SK-N-SH (cell line): Measurements from ENCODE around the gene ATXN10. TPM values are rescaled to one million over a fixed set of nuclear protein-coding genes. Genes with fewer than 3 reads are reported as not detected.

Experiments used
- CTCF ChIA-PET: fragments of 300-600, 350-600 bp; formaldehyde crosslinking; extraction: SDS; loops from one replicate; lab custom pipeline; 2021; lab: Yijun Ruan, JAX
- POLR2A ChIA-PET: fragments of 350-600 bp; sonication (Branson Sonifier 250); formaldehyde crosslinking; extraction: SDS; loops from one replicate; lab custom pipeline; 2020; ENCODE audit warnings: antibody characterized with exemption, inconsistent platforms; lab: Yijun Ruan, JAX
- DNase-seq: peaks from one replicate; pipeline ENCODE4 v3.0.0; 2012
- H2AFZ ChIP-seq: fragments of 200-600 bp; sonication (generic); 2 replicates; pipeline ENCODE4 v1.8.1; 2016; ENCODE audit warnings: antibody characterized with exemption, mild to moderate bottlenecking, low read depth
- H3F3A ChIP-seq: fragments of 200-600 bp; sonication (generic); replicated peaks from 2 replicates; pipeline ENCODE3; 2016; ENCODE audit warnings: antibody characterized with exemption, mild to moderate bottlenecking; ENCODE audit not compliant: insufficient read depth
- H3K27ac ChIP-seq, 2 experiments: fragments of 200-500 bp in 1 of 2; fragments of 200-600 bp in 1 of 2; sonication (Bioruptor generic) in 1 of 2; sonication (generic), shearing (Covaris generic) in 1 of 2; 2 replicates each; pipeline versions ENCODE4 v1.5.1 to v1.6.1; 2014 to 2016; ENCODE audit warnings: low read depth in 2 of 2, inconsistent platforms in 1 of 2, low read length in 1 of 2, mild to moderate bottlenecking in 1 of 2, mixed read lengths in 1 of 2
- H3K27me3 ChIP-seq: fragments of 200-600 bp; sonication (generic), shearing (Covaris generic); 2 replicates; pipeline ENCODE4 v1.6.1; 2016; ENCODE audit warnings: mixed run types; ENCODE audit not compliant: insufficient read depth
- H3K36me3 ChIP-seq, 2 experiments: fragments of 200-500 bp in 1 of 2; fragments of 200-600 bp in 1 of 2; sonication (Bioruptor generic) in 1 of 2; sonication (generic) in 1 of 2; replicated peaks in 1 of 2; 2 replicates each; pipeline versions ENCODE3 to v1.5.1; 2014 to 2016; ENCODE audit warnings: low read length in 1 of 2, mild to moderate bottlenecking in 1 of 2; ENCODE audit not compliant: insufficient read depth in 2 of 2, control insufficient read depth in 1 of 2
- H3K4me1 ChIP-seq, 2 experiments: fragments of 200-500 bp in 1 of 2; fragments of 200-600 bp in 1 of 2; sonication (Bioruptor generic) in 1 of 2; sonication (generic), shearing (Covaris generic) in 1 of 2; 2 replicates each; pipeline versions ENCODE4 v1.5.1 to v1.6.1; 2014 to 2016; ENCODE audit warnings: low read depth in 1 of 2, low read length in 1 of 2, mixed run types in 1 of 2; ENCODE audit not compliant: insufficient read depth in 2 of 2, control insufficient read depth in 1 of 2
- H3K4me2 ChIP-seq: fragments of 200-600 bp; sonication (generic), shearing (Covaris generic); 2 replicates; pipeline ENCODE4 v1.6.1; 2017; ENCODE audit warnings: mixed run types
- H3K4me3 ChIP-seq, 2 experiments: fragments of 200-500 bp in 1 of 2; fragments of 200-600 bp in 1 of 2; sonication (Bioruptor generic) in 1 of 2; sonication (generic), shearing (Covaris generic) in 1 of 2; 2 replicates each; pipeline versions ENCODE4 v1.5.1 to v1.8.1; 2014 to 2016; ENCODE audit warnings: low read depth in 2 of 2, inconsistent platforms in 1 of 2, low read length in 1 of 2, mild to moderate bottlenecking in 1 of 2, mixed read lengths in 1 of 2, moderate library complexity in 1 of 2
- H3K79me2 ChIP-seq: fragments of 200-600 bp; sonication (generic); 2 replicates; pipeline ENCODE4 v1.8.1; 2017; ENCODE audit warnings: mild to moderate bottlenecking; ENCODE audit not compliant: insufficient read depth
- H3K9ac ChIP-seq: fragments of 200-600 bp; sonication (generic); 2 replicates; pipeline ENCODE4 v1.6.1; 2017; ENCODE audit warnings: mixed run types
- H3K9me2 ChIP-seq: fragments of 200-600 bp; sonication (generic); 2 replicates; pipeline ENCODE4 v1.6.1; 2017; ENCODE audit warnings: mixed run types
- H3K9me3 ChIP-seq: fragments of 200-600 bp; sonication (generic); 2 replicates; pipeline ENCODE4 v1.6.1; 2017; ENCODE audit warnings: mixed run types, mild to moderate bottlenecking, moderate library complexity
- H4K20me1 ChIP-seq: fragments of 200-600 bp; sonication (generic); 2 replicates; pipeline ENCODE4 v1.6.1; 2017; ENCODE audit warnings: mild to moderate bottlenecking, mixed run types; ENCODE audit not compliant: insufficient read depth
- CHD2 ChIP-seq: fragments of 150-350 bp; IDR thresholded peaks from 2 replicates; pipeline ENCODE4 v1.6.1; 2018; ENCODE audit warnings: low read length; ENCODE audit not compliant: partially characterized antibody
- EZH2phosphoT487 ChIP-seq: fragments of 200-600 bp; sonication (generic); IDR thresholded peaks from 2 replicates; pipeline ENCODE4 v1.6.1; 2017; ENCODE audit warnings: low read depth, mixed run types, mild to moderate bottlenecking, antibody characterized with exemption, moderate library complexity, borderline replicate concordance
- FOSL2 ChIP-seq: IDR thresholded peaks from 2 replicates; pipeline ENCODE4 v1.4.0; 2012; ENCODE audit warnings: low read depth, mild to moderate bottlenecking, moderate library complexity, borderline replicate concordance
- GATA2 ChIP-seq: sonication (generic); formaldehyde crosslinking; IDR thresholded peaks from 2 replicates; pipeline ENCODE4 v1.5.0; 2020; ENCODE audit warnings: mild to moderate bottlenecking, missing genetic modification reagents
- IRF3 ChIP-seq: fragments of 150-350 bp; IDR thresholded peaks from 2 replicates; pipeline ENCODE4 v1.6.1; 2016; ENCODE audit warnings: mild to moderate bottlenecking, low read depth, low read length
- MEF2A ChIP-seq: IDR thresholded peaks from 2 replicates; pipeline ENCODE4 v1.4.0; 2012; ENCODE audit warnings: low read depth, borderline replicate concordance
- NFIC ChIP-seq: IDR thresholded peaks from 2 replicates; pipeline ENCODE4 v1.4.0; 2012; ENCODE audit warnings: borderline replicate concordance
- RAD21 ChIP-seq: IDR thresholded peaks from 2 replicates; pipeline ENCODE4 v1.6.1; 2012; ENCODE audit warnings: mild to moderate bottlenecking, low read length
- RCOR1 ChIP-seq: fragments of 150-350 bp; IDR thresholded peaks from 2 replicates; pipeline ENCODE4 v1.6.1; 2017; ENCODE audit warnings: antibody characterized with exemption, low read length
- RFX5 ChIP-seq: IDR thresholded peaks from 2 replicates; pipeline ENCODE4 v1.6.1; 2012; ENCODE audit warnings: mild to moderate bottlenecking, improper control_type of control experiment, low read length
- RXRA ChIP-seq: IDR thresholded peaks from 2 replicates; pipeline ENCODE4 v1.4.0; 2012; ENCODE audit warnings: low read depth, mild to moderate bottlenecking, borderline replicate concordance
- SMC3 ChIP-seq: IDR thresholded peaks from 2 replicates; pipeline ENCODE4 v1.6.1; 2012; ENCODE audit warnings: low read depth, low read length, improper control_type of control experiment
- TAF1 ChIP-seq: IDR thresholded peaks from 2 replicates; pipeline ENCODE4 v1.6.1; 2012; ENCODE audit warnings: low read depth, mild to moderate bottlenecking, low read length, moderate library complexity, borderline replicate concordance
- TEAD4 ChIP-seq: IDR thresholded peaks from 2 replicates; pipeline ENCODE4 v1.4.0; 2012; ENCODE audit warnings: mild to moderate bottlenecking, borderline replicate concordance; ENCODE audit not compliant: insufficient read depth
- USF1 ChIP-seq: IDR thresholded peaks from 2 replicates; pipeline ENCODE4 v1.4.0; 2012; ENCODE audit warnings: low read depth, borderline replicate concordance
- USF2 ChIP-seq: fragments of 150-350 bp; IDR thresholded peaks from 2 replicates; pipeline ENCODE4 v1.6.1; 2017; ENCODE audit warnings: antibody characterized with exemption, low read length, low read depth, borderline replicate concordance
- WGBS: methylation state at CpG from one replicate; pipeline ENCODE4 v1.1.6; 2017; ENCODE audit warnings: low lambda C conversion rate; 5-methylcytosine and 5-hydroxymethylcytosine counted together
- polyA plus RNA-seq, 3 experiments: library from polyadenylated mRNA; depleted of rRNA; stranded (reverse); fragments of >200 nt; gene quantifications; 2 replicates each; pipeline ENCODE4 v1.2.3, GENCODE V29; 2012
- TF ChIP-seq, protein P1 (sequence below): fragments of 200-600 bp; sonication (generic); IDR thresholded peaks from 2 replicates; pipeline ENCODE4 v1.6.1; 2017; ENCODE audit warnings: antibody characterized with exemption, mild to moderate bottlenecking, moderate library complexity
- TF ChIP-seq, protein P2 (sequence below): IDR thresholded peaks from 2 replicates; pipeline ENCODE4; 2012

The ATXN10 gene
- polyA plus RNA-seq, 1 of the 3 experiments (the other 2 are of a cell fraction): 202 TPM

DNA sequence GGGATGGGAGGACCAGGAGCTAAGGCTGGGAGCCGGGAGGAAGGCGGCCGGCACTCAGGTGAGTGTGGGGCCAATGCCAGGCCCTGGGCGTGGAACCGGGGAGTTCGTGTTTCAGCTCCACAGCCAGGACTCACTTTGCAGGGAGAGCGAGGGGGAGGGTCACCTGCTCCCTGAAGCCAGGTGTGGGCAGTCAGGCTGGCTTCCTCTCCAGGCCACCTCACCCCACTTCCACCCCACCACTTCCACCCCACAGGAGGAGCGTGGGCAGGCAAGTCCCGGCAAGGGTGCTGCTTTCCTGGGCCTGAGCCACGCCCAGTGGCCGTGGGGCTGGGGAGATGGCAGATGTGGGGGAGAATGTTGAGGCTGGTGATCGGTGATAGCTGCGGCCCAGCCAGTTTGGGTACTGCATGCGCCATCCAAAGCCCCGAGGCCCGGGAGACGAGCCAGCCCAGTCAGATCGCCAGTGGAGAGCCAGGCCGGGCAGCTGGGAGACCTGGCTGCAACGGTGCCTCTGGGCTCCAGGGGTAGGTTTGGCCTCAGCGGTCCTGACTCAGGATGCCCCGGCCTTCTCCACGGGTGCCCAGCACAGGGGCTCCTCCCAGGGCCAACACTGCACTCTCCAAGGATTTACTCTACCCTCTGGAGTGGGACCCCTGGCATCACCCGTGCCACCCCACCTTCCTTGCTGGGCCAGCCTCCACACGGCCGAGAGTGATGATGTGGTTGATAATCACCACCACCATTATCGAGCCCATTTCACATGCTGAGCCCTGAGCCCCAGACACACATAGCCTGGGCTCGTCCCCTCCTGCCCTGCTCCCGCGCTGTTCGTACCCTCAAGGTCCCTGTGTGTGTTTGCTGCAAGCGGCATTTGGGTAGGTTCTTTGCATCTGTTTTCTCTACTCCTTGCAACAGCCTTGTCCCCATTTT lies 211.5 kb downstream of the ATXN10 start (continued):
- TF ChIP-seq, protein P1, sequence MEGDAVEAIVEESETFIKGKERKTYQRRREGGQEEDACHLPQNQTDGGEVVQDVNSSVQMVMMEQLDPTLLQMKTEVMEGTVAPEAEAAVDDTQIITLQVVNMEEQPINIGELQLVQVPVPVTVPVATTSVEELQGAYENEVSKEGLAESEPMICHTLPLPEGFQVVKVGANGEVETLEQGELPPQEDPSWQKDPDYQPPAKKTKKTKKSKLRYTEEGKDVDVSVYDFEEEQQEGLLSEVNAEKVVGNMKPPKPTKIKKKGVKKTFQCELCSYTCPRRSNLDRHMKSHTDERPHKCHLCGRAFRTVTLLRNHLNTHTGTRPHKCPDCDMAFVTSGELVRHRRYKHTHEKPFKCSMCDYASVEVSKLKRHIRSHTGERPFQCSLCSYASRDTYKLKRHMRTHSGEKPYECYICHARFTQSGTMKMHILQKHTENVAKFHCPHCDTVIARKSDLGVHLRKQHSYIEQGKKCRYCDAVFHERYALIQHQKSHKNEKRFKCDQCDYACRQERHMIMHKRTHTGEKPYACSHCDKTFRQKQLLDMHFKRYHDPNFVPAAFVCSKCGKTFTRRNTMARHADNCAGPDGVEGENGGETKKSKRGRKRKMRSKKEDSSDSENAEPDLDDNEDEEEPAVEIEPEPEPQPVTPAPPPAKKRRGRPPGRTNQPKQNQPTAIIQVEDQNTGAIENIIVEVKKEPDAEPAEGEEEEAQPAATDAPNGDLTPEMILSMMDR: no peak
- TF ChIP-seq RFX5: no peak
- no peak for TF ChIP-seq SMC3
- TF ChIP-seq TAF1: no peak

- H4K20me1 ChIP-seq: no peaks in the 10 kb centered on the region
- no peak overlapping the region for H3K4me3 ChIP-seq
- H3K36me3 ChIP-seq: no peaks in the 10 kb centered on the region
- H2AFZ ChIP-seq: no peak overlapping the region
- H3K27me3 ChIP-seq: no peaks in the 10 kb centered on the region
- H3F3A ChIP-seq: no peaks in the 10 kb centered on the region
- H3K27ac ChIP-seq: no peak overlapping the region
- TF ChIP-seq TEAD4 (no peak), RXRA (no peak), RAD21 (no peak), FOSL2 (no peak), IRF3 (no peak), MEF2A (no peak), USF2 (no peak), SMC3 (no peak), GATA2 (CRISPR knock-in tag) (no peak), CHD2 (no peak), USF1 (no peak), TAF1 (no peak), RCOR1 (no peak), NFIC (no peak), EZH2phosphoT487 (no peak)
- TF ChIP-seq, protein P2, sequence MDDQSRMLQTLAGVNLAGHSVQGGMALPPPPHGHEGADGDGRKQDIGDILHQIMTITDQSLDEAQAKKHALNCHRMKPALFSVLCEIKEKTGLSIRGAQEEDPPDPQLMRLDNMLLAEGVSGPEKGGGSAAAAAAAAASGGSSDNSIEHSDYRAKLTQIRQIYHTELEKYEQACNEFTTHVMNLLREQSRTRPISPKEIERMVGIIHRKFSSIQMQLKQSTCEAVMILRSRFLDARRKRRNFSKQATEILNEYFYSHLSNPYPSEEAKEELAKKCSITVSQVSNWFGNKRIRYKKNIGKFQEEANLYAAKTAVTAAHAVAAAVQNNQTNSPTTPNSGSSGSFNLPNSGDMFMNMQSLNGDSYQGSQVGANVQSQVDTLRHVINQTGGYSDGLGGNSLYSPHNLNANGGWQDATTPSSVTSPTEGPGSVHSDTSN: no peak
- TF ChIP-seq, protein P1: no peak
- H3K79me2 ChIP-seq: no peaks in the 10 kb centered on the region
- no peak for DNase-seq
- ChIA-PET POLR2A (no interaction called here), CTCF (interaction anchor here (1.4 kb wide), 1 partner anchor 15 kb away, joined by 6 read pairs; no protein-coding TSS in a partner anchor)
- peaks cover 0 to 24% of the 10 kb centered on the region in 2 experiments; a peak in 1 of 4 replicates for H3K4me1 ChIP-seq
- no peaks in the 10 kb centered on the region for H3K9me2 ChIP-seq
- WGBS: 89% methylated on average over 5 of the region's 8 CpGs
- H3K9me3 ChIP-seq: no peaks in the 10 kb centered on the region
- H3K4me2 ChIP-seq: no peak overlapping the region
- H3K9ac ChIP-seq: no peak overlapping the region
These were observed 212.2 kb downstream of the ATXN10 start for GRCh38 chr22:45883811-45884170.
